ENCODE results near the gene KRTAP22-1. TPM values are rescaled to one million over a fixed set of nuclear protein-coding genes. Genes with fewer than 3 reads are reported as not detected.

Gene KRTAP22-1
- total and polyA plus RNA-seq, 2 of the 13 experiments (the other 11 are each of a cell fraction or from before 2014, with no cell fraction given): not detected

GRCh38 chr21:30598802-30599201 lies 2.1 kb upstream of the KRTAP22-1 start, which contains the start of gene KRTAP6-2 (continued):
- TF ChIP-seq ZBTB40 (IDR thresholded peaks at IDR 0.05): no peak
- TF ChIP-seq ZBTB40 (CRISPR knock-in tag; IDR thresholded peaks at IDR 0.05): no peak
- TF ChIP-seq ZNF761 (CRISPR knock-in tag; conservative IDR thresholded peaks at IDR 0.05): no peak
- no peak for TF ChIP-seq ZNF530 (CRISPR knock-in tag; IDR thresholded peaks at IDR 0.05; ENCODE audit: low read depth)
- TF ChIP-seq ZNF746 (CRISPR knock-in tag; IDR thresholded peaks at IDR 0.05): no peak
